ENCODE results near the gene PHB1. TPM values are rescaled to one million over a fixed set of nuclear protein-coding genes. Genes with fewer than 3 reads are reported as not detected.

Gene PHB1
- total RNA-seq, 6 donors from 2014 or later, result 19.9 to 144 (median 68.8) TPM

- H3K27me3 ChIP-seq, result no peaks in the 10 kb centered on the region
- peaks cover 26 to 63% (median 47%) of the 10 kb centered on the region in 4 donors for H3K36me3 ChIP-seq
- H3K27ac ChIP-seq, result peak overlapping the region in 3 of 4 donors; percentile 72 to 80 (median 78)
- no peak for ATAC-seq (ENCODE audit: low FRiP score in 2 of 2)
- H3K4me3 ChIP-seq, result no peak overlapping the region
- TF ChIP-seq EP300 (IDR thresholded peaks at IDR 0.05) (no peak), POLR2AphosphoS5 (IDR thresholded peaks at IDR 0.05) (no peak), POLR2A (IDR thresholded peaks at IDR 0.05) (no peak), CTCF (IDR thresholded peaks at IDR 0.05) (no peak)
- peaks cover 28 to 42% (median 33%) of the 10 kb centered on the region in 4 donors for H3K4me1 ChIP-seq
- DNase-seq, result peak in 1 of 2 donors; percentile 64
- H3K9me3 ChIP-seq, result no peaks in the 10 kb centered on the region
- WGBS, 2 donors, result 96 to 100% methylated on average over 11 to 14 of the region's 14 CpGs
Observed at GRCh38 chr17:49404906-49405305, 9.8 kb downstream of the PHB1 start.

GRCh38 chr17:49404361-49404760, 10.3 kb downstream of the PHB1 start:
- Histone ChIP-seq H3K36me3 (peaks cover 26 to 58% (median 42%) of the 10 kb centered on the region in 4 donors), H3K27ac (peak overlapping the region; percentile 68 to 80 (median 75)), H3K27me3 (no peaks in the 10 kb centered on the region), H3K4me3 (no peak overlapping the region), H3K4me1 (peaks cover 28 to 42% (median 36%) of the 10 kb centered on the region in 4 donors), H3K9me3 (no peaks in the 10 kb centered on the region)
- peak; percentile 33 to 41 for DNase-seq
- WGBS, 2 donors, result 65 to 77% methylated on average over 12 of the region's 12 CpGs
- TF ChIP-seq POLR2A (IDR thresholded peaks at IDR 0.05) (no peak), POLR2AphosphoS5 (IDR thresholded peaks at IDR 0.05) (no peak), CTCF (IDR thresholded peaks at IDR 0.05) (no peak), EP300 (IDR thresholded peaks at IDR 0.05) (no peak)
- ATAC-seq (ENCODE audit: low FRiP score in 2 of 2), result no peak

GRCh38 chr17:49403514-49404289, 11.0 kb downstream of the PHB1 start:
- H3K9me3 ChIP-seq, result no peaks in the 10 kb centered on the region
- peak overlapping the region; percentile 68 to 80 (median 75) for H3K27ac ChIP-seq
- peak; percentile 71 to 83 for TF ChIP-seq POLR2AphosphoS5 (IDR thresholded peaks at IDR 0.05)
- TF ChIP-seq POLR2A (IDR thresholded peaks at IDR 0.05), result no peak
- TF ChIP-seq EP300 (IDR thresholded peaks at IDR 0.05), result peak in 2 of 4 donors; percentile 86 to 88
- TF ChIP-seq CTCF (IDR thresholded peaks at IDR 0.05), result no peak
- DNase-seq (peak in 1 of 2 donors; percentile 36), ATAC-seq (ENCODE audit: low FRiP score in 2 of 2) (no peak)
- H3K36me3 ChIP-seq, result peaks cover 26 to 51% (median 37%) of the 10 kb centered on the region in 4 donors
- H3K4me3 ChIP-seq, result no peak overlapping the region
- no peaks in the 10 kb centered on the region for H3K27me3 ChIP-seq
- H3K4me1 ChIP-seq, result peaks cover 28 to 42% (median 37%) of the 10 kb centered on the region in 4 donors
- 36 to 55% methylated on average over 9 to 10 of the region's 10 CpGs for WGBS, 2 donors

GRCh38 chr17:49402706-49403105, 12.0 kb downstream of the PHB1 start:
- Histone ChIP-seq H3K27me3 (no peaks in the 10 kb centered on the region), H3K27ac (peak overlapping the region; percentile 67 to 78 (median 70)), H3K4me1 (peaks cover 19 to 37% (median 29%) of the 10 kb centered on the region in 4 donors), H3K36me3 (peaks cover 26 to 41% (median 35%) of the 10 kb centered on the region in 4 donors), H3K9me3 (no peaks in the 10 kb centered on the region), H3K4me3 (no peak overlapping the region)
- no peak for ATAC-seq (ENCODE audit: low FRiP score in 2 of 2)
- TF ChIP-seq POLR2AphosphoS5 (IDR thresholded peaks at IDR 0.05), result no peak
- no peak for TF ChIP-seq EP300 (IDR thresholded peaks at IDR 0.05)
- no peak for TF ChIP-seq CTCF (IDR thresholded peaks at IDR 0.05)
- no peak for TF ChIP-seq POLR2A (IDR thresholded peaks at IDR 0.05)
- DNase-seq, result no peak
- 83 to 86% methylated on average over 4 to 6 of the region's 6 CpGs for WGBS, 2 donors
